Stimulated activated CD4-positive, alpha-beta T cell treated with anti-CD3 and anti-CD28 coated beads, Interleukin-1b, Interleukin-23, amount 100 ng/mL, for 4 hours (primary cell): ENCODE measurements around the gene APOBEC3A.
"Not testable (repeated sequence)": the region's sequence is repeated elsewhere in the genome, so short reads cannot be mapped to it uniquely, and the experiment has no call there.

Source experiments
- DNase-seq, 2 donors: peaks; one replicate each; pipeline ENCODE4 v3.0.0-alpha.2; 2020; ENCODE audit warnings: low read depth in 2 of 2

Gene APOBEC3A

DNA sequence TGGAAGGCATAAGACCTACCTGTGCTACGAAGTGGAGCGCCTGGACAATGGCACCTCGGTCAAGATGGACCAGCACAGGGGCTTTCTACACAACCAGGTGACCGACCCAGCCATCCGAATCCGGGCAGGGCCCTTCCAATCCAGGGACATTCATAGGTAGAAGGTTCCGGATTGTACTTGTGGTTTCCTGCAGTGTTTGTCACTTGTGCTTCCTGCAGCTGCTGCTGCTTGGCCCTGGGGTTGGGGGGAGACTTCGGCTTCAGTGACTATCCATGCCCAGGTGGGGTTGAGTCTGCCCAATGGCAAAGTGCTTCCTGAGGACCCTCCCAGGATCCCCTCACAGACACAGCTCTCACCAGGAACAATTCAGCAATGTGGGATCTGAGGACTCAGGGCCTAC, 2.2 kb downstream of the APOBEC3A start:
- no peak for DNase-seq

DNA sequence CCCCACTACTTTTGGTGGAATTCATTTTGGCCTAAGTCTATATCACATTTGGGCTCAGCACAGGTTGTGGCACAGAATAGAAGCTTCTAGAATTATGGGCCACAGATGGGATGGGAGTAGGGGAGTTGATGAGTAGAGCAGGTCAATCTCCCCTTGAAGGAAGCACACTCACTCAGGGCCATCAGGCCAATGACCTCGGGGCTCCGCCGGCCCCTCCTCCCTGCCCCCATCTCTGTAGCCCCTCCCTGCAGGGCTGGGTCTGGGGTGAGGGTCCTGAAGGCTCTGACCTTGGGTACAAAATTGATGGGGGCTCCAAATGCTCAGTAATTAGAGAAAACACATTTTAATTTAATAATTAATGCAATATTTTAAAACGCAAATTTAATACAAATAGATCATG, 3.3 kb downstream of the APOBEC3A start:
- DNase-seq = not testable (repeated sequence)

DNA sequence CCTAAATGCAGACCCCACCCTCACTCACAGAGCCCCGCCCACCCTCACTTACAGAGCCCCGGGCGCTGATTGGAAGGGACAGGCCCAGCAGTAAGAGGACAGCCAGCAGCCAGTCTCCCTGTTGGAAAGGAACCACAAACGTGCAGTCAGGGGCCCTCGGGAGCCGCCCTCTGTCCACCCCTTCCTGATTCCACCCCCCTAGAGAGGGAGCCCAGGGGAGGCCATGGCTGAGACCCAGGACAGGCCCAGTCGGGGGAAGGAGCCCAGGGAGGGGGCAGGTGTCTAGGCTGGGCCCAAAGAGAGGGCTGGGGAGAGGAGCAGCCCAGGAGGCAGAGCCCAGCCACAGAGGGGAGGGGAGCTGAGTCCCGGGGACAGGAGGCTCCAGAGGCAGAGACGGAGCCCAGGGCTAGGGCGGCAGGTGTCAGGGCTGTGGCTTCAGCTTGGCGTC, 5.9 kb downstream of the APOBEC3A start:
- DNase-seq = not testable (repeated sequence)

DNA sequence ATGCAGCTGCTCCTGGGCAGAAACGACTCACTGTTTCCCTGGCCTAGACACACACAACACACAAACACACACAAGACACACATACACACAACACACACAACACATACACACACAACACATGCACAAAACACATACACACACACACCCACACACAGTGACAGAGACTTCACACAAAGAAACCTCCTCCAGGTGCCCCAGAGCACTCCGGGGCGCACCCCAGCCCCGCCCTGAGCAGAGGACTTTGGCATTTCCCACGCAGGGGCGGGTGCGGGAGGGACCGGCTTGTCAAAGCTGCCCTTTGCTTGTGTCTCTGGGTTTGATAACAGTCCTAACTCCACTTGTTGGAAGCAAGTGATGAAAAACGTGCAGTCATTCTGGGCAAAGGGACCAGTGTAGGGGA, 6.5 kb downstream of the APOBEC3A start:
- no peak for DNase-seq

DNA sequence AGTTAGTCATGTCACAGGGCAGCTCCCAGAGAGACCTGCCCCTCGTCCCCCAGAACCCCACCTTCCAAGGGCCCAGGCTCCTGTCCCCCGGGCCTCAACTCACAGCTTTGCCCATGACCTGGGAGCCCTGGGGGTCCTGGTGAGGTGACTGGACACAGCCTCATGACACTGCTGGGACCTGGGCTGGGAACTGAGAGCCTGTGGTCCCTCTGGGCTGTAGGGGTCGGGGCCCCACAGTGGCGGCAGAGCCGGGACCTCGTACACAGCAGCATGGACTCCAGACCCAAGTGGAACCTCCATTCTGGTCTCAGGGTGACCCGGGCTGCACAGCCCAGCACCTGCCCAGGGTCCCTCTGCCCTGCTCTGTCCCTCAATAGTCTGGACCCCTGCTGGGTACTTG, 6.9 kb downstream of the APOBEC3A start:
- no peak for DNase-seq

DNA sequence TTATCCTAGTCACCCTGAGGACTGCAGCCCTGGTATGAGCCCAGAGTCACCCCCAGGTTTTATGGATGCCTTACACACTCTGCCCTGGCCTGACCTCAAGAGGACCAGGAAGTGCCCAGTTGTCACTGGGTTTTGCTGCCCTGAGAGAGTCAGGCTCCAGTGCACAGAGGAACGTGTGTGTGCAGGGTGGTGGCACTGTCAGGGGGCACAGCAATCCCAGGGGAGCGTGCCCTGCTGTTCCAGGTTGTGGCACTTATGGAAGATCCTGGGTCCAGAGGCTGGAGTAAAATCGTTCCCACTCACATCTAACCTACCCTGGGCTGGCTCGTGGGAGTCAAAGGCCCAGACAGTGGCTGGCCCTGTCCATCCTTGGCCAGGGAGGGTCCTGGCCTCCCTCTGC, 7.6 kb downstream of the APOBEC3A start:
- no peak for DNase-seq

DNA sequence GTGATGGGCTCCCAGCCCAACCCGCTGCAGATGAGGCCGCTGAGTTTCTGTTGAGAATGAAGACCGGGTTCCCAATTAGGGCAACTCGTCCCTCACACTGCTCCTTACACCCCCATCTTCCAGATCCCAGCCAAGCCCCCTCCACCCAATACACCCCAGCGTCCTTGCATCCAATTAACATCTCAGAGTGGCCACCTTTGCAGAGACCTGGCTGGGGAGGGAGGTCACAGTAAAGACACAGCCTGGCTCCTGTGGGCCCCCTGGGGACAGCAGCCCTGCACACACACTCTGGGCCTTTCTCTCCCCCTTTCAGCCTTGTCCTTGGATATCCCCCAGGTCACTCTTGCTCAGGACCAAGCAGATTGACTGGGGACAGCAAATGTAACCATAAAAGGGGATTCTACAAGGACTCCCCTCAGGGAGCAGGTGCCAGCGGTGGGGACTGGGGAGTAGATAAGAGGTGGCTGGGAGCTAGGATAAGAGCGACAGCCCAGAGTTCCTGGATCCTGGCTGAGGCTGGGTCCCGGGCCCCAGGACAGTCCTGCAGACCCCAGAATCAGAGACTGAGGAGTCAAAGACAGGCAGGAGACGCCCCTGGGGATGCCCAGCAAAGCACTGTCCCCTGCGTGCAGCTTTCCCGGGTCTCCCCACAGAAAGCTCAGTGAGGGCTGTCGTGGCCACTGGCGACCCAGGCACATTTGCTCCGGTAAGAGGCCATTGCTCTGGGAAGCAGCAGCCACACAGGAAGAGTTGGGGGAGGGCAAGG, 8.4 kb downstream of the APOBEC3A start:
- DNase-seq = no peak

DNA sequence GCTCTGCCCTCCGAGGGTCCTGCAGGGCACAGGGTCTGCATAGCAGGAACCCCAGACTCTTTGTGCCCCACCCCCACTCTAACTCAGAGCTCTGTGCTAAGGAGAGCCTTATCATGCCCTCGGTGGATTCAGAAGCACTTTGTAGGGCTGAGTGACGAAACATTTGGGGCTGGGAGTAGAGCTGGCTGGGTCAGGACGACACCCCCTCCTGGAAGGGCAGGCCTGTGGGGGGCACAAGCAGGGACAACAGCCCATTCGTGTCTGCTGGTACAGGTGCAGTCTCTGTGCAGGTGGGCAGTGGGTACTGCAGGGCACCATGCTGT, 8.9 kb downstream of the APOBEC3A start:
- DNase-seq = no peak

DNA sequence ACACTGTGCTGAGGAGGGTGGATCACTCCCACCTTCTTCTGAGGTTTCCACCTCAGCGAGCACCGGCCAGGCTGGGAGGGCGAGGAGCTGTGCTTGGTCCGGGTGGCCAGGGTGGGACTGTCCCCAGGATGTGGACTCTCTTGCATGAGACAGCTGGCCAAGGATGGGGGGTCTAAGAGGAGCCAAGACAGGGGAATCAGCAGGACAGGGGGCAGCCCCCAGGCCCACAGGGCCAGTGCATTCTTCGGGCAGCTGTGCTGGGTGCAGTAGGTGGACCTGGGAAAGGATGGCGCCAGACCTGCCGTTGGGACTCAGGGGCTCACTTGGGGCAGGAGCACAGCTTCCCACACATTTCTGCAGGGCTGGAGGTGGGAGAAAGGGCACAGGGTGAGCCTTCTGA, 9.5 kb downstream of the APOBEC3A start:
- DNase-seq = no peak

DNA sequence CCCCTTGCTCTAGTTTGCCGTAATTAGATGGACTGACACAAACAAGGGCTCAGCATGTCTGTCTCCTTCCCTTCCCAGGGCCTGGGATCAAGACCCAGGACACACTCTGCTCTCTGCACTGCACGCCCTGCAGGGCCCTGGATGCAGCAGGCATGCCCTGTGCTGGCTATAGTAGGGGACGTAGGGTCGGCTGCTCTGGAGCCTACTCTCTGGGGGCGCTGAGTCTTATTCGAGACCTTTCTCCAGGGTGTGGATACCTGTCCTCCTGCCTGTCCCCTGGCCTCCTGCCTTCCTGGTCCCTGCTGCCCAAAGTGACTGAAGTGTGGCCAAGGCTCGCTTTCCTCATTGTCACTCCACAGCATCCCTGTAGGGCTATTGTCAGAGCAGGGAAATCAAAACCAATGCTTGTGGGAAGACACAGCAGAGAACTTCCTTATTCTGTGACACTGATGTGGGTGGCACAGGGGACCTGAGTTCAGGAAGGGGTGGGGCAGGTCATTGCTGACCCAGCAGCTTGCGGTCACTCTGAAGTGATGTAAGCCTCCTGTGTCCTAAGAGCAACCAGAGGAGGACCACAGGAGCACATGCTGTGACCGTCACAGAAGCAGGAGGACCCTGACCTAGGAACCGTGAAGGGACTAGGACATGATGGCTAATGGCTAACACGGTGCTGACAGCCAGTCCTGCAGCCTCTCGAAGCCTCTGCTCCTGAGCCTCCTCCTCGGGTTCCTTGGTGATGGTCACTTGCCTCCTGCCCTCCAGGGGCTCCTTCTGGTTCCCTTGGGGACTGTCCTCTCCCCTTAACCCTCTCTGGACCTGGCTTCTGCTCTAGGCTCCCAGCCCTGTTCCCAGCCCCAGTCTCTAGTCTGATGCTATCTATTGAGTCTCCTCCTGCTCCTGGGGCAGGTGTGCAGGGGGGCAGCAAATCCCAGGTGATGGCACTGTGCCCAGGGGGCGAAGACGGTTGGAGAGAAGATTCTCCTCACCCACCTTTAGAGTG, 10.3 kb downstream of the APOBEC3A start:
- no peak for DNase-seq

DNA sequence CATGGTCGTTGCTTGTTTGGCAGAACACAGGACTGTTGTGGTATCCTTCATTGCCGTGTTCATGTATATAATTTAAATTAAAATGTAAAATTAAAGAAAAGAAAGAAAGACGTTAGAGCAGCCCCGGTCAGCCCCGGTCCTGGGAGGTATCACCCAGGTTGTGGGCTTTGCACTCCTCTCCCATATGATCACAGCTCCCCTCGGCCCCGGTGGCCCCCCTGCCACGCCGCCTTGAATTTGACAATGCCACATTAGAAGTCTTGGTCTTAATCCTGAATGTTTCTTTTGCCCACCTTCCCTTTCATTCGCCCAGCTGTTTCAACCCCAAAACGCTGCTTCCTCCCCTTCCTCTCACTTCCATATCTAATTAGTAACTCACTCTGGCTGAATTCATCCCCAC, 11.4 kb downstream of the APOBEC3A start:
- DNase-seq = no peak

DNA sequence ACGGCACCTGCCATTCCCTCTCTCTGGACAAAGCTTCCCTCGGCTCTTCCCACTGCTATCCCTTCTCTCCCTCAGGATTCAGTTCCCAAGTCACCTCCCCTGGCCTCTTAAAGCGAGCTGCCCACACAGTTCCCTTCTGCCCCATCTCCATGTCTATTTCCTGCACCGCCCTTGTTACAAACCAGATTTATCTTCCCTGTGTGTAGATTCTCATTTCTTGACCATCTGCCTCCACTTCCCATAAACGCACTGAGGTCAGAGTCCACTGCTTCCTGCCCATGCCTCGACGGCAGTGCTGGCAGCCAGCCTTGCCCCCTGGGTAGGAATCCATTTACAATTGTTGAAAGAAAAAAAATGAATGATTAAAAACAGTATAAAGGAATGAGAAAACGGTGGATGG, 13.1 kb downstream of the APOBEC3A start:
- DNase-seq = no peak

DNA sequence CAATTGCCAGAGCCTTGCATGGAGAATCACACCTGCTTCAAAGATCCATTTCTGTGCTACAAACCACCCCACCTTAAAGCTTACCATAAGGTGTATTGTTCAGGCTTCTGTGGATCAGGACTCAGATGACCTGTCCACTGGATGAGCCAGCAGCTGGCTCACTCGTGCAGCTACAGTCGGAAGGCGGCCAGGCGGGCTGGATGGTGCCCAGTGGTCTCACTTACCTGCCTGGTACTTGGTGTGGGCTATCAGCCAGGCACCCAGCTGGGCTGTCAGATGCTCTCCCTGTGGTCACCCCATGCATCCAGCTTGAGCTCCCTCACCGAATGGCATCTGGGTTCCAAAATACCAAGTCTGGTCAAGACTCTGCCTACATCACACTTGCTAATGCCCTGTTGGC, 13.8 kb downstream of the APOBEC3A start:
- DNase-seq = no peak

DNA sequence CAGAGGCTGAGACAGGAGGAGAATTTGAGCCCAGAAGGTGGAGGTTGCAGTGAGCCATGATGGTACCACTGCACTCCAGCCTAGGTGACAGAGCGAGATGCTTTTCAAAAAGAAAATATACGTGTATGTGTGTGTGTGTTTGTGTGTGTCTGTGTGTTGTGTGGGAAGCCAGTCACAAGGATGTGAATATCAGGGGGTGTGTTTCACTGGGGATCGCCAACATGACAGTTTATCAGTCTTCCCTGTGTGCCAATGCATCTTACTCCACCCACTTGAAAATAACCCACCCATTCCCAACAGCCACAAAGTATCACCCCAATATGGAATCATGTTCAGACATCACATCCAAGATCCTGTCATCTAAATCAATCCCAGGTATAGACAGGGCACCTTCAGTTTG, 14.4 kb downstream of the APOBEC3A start:
- no peak for DNase-seq

DNA sequence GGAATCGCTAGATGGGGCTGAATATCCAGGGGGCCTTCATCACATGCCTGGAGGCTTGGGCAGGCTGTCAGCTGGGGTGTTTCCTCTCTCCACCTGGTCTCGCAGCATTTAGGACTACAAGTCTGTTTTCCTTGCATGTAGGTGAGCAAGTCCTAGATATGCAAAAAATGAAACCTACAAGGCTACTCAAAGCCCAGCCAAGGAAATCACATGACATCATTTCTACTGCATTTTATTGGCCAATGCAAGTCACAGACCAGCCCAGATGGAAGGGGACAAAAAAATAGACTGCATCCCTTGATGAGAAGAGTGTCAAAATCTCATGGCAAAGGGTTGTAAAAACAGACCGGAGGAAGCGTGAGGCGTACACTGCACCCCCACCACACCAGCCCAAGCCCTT, 15.1 kb downstream of the APOBEC3A start:
- DNase-seq = no peak

DNA sequence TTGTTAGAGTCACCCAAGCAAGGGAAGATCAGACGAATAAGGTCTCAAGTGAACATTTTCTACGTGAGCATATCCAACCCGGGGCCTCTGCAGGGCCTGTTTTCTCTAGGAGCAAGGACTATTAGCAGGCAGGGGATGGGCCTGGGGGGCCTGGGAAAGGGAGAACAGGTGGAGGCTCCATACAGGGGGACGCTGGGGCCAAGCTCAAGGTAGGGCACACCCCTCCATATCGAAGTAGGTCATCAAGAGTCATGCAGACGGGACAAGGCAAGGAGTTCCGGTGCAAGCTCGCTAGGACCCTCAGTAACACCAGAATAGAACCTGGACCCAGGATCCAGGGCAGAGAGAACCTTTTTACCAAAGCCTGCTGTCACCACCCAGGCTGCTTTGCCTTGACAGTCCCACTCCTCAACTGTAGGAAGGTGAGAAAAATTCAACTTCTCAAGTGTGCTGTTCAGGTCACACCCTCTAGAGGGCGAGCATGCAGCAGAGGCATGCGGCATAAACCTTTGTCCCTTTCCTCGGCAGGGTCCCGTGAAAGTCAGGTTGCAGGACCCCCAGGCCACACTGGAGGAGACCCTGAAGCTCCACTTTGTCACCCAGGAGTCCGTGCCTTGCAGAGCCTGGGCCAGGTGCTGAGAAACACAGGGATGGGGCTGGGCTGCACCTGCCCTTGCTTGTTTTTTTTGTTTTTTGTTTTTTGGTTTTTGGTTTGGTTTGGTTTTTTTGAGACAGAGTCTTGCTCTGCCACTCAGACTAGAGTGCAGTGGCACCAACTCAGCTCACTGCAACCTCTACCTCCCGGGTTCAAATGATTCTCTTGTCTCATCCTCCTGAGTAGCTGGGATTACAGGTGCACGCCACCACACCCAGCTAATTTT, 16.1 kb downstream of the APOBEC3A start:
- peak; percentile 44 to 59 for DNase-seq

DNA sequence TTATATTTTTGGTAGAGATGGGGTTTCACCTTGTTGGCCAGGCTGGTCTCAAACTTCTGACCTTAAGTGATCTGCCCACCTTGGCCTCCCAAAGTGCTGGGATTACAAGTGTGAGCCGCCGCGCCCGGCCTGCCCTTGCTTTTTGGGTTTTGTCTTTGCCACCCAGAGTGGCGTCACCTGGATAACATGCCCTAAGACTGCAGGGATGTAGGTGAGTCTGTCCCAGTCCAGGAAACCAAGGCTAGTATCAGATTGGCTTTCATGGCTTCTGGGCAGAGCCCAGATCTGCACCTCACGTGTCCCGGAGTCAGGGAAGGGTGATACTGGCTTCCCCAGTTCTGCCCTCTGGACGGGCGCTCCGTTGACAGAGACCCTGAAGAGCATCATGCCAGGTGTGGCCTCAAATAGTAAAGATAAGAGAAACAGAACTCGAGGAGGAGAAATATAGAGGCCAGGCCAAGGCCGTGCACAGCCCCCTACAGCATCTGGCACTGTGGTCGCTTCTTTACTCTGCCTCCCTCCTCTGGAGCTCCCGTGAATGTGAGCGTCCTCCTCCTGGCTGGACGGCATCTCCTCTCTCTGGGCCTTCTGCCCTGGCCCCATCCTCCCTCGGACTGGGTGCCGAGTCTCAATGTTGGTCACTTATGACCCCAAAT, 16.9 kb downstream of the APOBEC3A start:
- no peak for DNase-seq

DNA sequence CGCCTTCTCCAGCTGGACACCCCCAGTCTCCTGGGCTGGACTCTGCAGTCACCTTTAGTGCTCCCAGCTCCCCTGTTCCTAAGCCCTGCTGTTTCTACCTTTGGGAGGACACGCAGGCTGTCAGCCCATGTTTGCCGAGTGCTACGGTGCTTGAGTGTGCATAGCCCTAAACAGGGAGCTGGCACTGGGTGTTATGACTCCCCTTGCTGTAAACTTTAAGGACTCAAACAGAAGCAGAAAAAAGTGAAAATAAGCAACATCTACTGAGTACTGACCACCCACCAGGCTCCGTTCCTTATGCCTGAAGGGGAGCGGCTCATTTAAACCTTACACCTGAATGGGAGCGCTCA, 17.4 kb downstream of the APOBEC3A start:
- DNase-seq = no peak

DNA sequence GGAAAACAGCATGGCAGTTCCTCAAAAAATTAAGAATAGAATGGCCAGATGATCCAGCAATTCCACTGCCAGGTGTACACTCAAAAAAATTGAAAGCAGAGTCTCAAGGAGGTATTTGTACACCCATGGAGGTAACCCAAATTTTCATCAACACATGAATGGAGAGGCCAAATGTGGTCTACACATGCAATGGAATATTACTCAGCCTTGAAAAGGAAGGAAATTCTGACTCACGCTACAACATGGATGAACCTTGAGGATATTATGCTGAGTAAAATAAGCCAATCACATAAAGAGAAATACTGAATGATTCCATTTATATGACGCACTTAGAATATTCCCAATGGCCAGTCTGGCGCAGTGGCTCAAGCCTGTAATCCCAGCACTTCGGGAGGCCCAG, 19.9 kb downstream of the APOBEC3A start:
- DNase-seq = not testable (repeated sequence)

DNA sequence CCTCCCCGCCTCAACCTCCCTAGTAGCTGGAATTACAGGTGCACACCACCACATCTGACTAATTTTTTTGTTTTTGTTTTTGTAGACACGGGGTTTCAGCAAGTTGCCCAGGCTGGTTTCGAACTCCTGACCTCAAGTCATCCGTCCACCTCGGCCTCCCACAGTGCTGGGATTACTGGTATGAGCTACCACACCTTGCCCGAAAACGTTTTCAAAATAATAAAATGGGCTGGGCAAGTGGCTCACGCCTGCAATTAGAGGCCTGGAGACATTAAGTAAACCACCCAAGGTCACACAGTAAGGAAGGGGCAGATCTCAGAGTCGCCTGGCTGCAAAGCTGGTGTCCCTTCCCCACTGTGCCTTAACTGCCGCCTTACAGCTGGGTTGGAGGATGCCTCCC, 23.2 kb downstream of the APOBEC3A start:
- DNase-seq = not testable (repeated sequence)
